Esophagus muscularis mucosa (tissue), 4 donors: Measurements from ENCODE around the gene MBNL1. TPM values are rescaled to one million over a fixed set of nuclear protein-coding genes. Genes with fewer than 3 reads are reported as not detected.

Experiments
- DNase-seq: peaks from one replicate; pipeline ENCODE4 v3.0.0-alpha.2; 2017; ENCODE audit errors: extremely low spot score
- H3K27ac ChIP-seq, 4 donors: fragments of 200-600 bp; sonication (generic); replicated peaks in 1 of 4; 1 replicate in 3 of 4; 2 replicates in 1 of 4; pipeline ENCODE4 v1.5.1; 2016 to 2019; ENCODE audit warnings: mild to moderate bottlenecking in 1 of 4
- H3K27me3 ChIP-seq, 4 donors: fragments of 200-600 bp; sonication (generic); one replicate each; pipeline versions ENCODE4 v1.5.1 to v1.6.0; 2016 to 2019
- H3K36me3 ChIP-seq, 4 donors: fragments of 200-600 bp; sonication (generic); one replicate each; pipeline ENCODE4 v1.5.1; 2016 to 2019
- H3K4me1 ChIP-seq, 4 donors: fragments of 200-600 bp; sonication (generic); one replicate each; pipeline ENCODE4 v1.5.1; 2016 to 2019
- H3K4me3 ChIP-seq, 4 donors: fragments of 200-600 bp; sonication (generic); 1 replicate in 2 of 4; 2 replicates in 2 of 4; pipeline ENCODE4 v1.5.1; 2016 to 2019; ENCODE audit warnings: mild to moderate bottlenecking in 4 of 4, moderate library complexity in 1 of 4
- H3K9me3 ChIP-seq, 4 donors: fragments of 200-600 bp; sonication (generic); 1 replicate in 3 of 4; 2 replicates in 1 of 4; pipeline ENCODE4 v1.5.1; 2016 to 2019
- EP300 ChIP-seq: sonication (generic); formaldehyde crosslinking; IDR thresholded peaks from one replicate; pipeline ENCODE4 v1.6.1; 2017; ENCODE audit warnings: antibody characterized with exemption
- POLR2A ChIP-seq: fragments of 450-650 bp; IDR thresholded peaks from one replicate; pipeline ENCODE4 v1.6.1; 2017; ENCODE audit warnings: antibody characterized with exemption, moderate library complexity, mild to moderate bottlenecking, low read depth
- POLR2AphosphoS5 ChIP-seq, 2 donors: sonication (generic); formaldehyde crosslinking; IDR thresholded peaks; one replicate each; pipeline ENCODE4 v1.6.1; 2017; ENCODE audit warnings: antibody characterized with exemption in 2 of 2
- WGBS: methylation state at CpG from one replicate; pipeline ENCODE4 v1.1.5; 2018; 5-methylcytosine and 5-hydroxymethylcytosine counted together
- intact Hi-C: fragments of 100-400 bp; cut with DNase I; formaldehyde crosslinking; loops from one replicate; pipeline ENCODE4 v1.15.1; 2023
- total RNA-seq, 4 donors: library from RNA; depleted of rRNA; stranded (reverse); fragments of >200 nt; gene quantifications; one replicate each; pipeline versions ENCODE4 v1.1.0 to v1.2.1, GENCODE V29; 2016
- TF ChIP-seq, protein P1 (sequence below), 3 experiments: fragments of 200-600 bp in 2 of 3; fragments of 450-650 bp in 1 of 3; sonication (generic) in 2 of 3; IDR thresholded peaks; one replicate each; pipeline ENCODE4 v1.5.1; 2017 to 2019; ENCODE audit warnings: antibody characterized with exemption in 3 of 3, mild to moderate bottlenecking in 2 of 3, moderate library complexity in 1 of 3

Gene MBNL1
- total RNA-seq, 4 donors from 2014 or later, result 635 to 868 (median 720) TPM

DNA sequence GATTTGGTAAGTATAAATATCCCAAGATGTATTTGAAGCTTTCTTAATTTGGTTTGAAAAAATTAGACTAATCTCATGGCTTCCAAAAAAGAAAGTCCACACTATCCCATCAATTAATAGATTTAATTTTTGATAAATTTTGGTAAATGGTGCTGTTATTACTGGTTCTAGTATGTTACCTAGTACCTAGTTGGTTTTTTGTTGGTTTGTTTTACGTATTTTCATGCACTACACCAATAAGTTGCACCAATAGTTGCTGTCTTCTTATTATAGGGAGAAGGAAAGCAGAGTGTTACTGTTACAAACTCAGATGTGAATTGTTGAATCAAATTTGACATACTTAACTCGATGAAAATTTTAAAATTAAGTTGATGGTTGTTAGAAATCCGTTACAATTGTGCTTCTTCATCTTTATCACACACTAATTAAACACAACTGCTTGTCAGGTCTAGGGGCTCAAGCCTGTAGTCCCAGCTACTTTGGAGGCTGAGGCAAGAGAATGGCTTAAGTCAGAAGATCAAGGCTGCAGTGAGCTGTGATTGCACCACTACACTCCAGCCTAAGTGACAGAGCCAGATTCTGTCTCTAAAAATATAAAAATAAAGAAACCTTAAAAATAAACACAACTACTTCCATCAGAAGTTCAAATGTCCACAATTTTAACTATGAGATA, 23.1 kb upstream of the MBNL1 start:
- TF ChIP-seq EP300, result no peak
- TF ChIP-seq, protein P1, sequence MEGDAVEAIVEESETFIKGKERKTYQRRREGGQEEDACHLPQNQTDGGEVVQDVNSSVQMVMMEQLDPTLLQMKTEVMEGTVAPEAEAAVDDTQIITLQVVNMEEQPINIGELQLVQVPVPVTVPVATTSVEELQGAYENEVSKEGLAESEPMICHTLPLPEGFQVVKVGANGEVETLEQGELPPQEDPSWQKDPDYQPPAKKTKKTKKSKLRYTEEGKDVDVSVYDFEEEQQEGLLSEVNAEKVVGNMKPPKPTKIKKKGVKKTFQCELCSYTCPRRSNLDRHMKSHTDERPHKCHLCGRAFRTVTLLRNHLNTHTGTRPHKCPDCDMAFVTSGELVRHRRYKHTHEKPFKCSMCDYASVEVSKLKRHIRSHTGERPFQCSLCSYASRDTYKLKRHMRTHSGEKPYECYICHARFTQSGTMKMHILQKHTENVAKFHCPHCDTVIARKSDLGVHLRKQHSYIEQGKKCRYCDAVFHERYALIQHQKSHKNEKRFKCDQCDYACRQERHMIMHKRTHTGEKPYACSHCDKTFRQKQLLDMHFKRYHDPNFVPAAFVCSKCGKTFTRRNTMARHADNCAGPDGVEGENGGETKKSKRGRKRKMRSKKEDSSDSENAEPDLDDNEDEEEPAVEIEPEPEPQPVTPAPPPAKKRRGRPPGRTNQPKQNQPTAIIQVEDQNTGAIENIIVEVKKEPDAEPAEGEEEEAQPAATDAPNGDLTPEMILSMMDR (IDR thresholded peaks at IDR 0.05), result no peak
- no peak for TF ChIP-seq POLR2AphosphoS5 (IDR thresholded peaks at IDR 0.05)
- no peak for TF ChIP-seq POLR2A
- no peak for DNase-seq
- no peak overlapping the region for H3K27ac ChIP-seq
- WGBS, result 78% methylated on average over 3 of the region's 3 CpGs
- H3K4me3 ChIP-seq, result no peak overlapping the region
- H3K36me3 ChIP-seq, result no peaks in the 10 kb centered on the region
- H3K4me1 ChIP-seq, result peaks cover 0 to 14% (median 10%) of the 10 kb centered on the region in 4 donors
- no peaks in the 10 kb centered on the region for H3K9me3 ChIP-seq
- intact Hi-C loops, result no loop called here
- no peaks in the 10 kb centered on the region for H3K27me3 ChIP-seq

DNA sequence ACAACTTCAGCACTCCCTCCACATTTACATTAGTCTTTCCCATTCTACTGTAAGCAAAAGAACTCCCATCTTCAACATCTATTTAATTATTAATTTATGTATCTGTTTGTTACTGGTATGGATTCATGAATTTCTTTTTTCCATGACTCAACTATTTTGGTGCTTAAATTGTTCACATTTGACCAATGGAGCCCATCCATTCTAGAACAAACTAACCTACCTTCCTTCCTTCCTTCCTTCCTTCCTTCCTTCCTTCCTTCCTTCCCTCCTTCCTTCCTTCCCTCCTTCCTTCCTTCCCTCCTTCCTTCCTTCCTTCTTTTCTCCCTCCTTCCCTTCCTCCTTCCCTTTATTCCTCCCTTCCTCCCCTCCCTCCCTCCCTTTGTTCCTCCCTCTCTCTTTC, 16.8 kb upstream of the MBNL1 start:
- H3K27ac ChIP-seq, result no peak overlapping the region
- no peaks in the 10 kb centered on the region for H3K36me3 ChIP-seq
- TF ChIP-seq POLR2AphosphoS5 (IDR thresholded peaks at IDR 0.05) (no peak), POLR2A (no peak), EP300 (no peak)
- TF ChIP-seq, protein P1 (IDR thresholded peaks at IDR 0.05), result no peak
- H3K9me3 ChIP-seq, result no peaks in the 10 kb centered on the region
- no peak for DNase-seq
- peaks cover 0 to 4% (median 3%) of the 10 kb centered on the region in 4 donors for H3K4me1 ChIP-seq
- H3K4me3 ChIP-seq, result no peak overlapping the region
- no peaks in the 10 kb centered on the region for H3K27me3 ChIP-seq
- intact Hi-C loops, result no loop called here

DNA sequence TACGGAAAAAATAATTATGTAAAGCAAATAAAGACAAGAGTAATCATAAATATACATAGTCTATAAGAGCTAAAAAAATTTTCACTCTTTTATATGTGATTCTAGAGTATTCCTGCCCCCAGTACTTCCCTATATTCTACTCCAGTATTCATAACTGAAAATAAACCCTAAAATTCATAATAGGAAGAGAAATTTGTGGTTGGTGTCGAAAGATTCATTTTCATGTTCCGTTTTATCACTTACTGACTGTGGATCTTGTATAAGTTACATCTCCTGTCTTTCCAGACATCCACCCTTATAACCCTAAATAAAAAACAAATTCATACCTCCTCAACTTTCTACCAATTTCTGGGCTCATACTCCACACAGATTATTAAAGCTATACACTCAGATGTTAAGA, 16.0 kb upstream of the MBNL1 start:
- intact Hi-C loops, result no loop called here
- peaks cover 0 to 12% (median 8%) of the 10 kb centered on the region in 4 donors for H3K4me1 ChIP-seq
- no peaks in the 10 kb centered on the region for H3K36me3 ChIP-seq
- no peak for DNase-seq
- TF ChIP-seq POLR2AphosphoS5 (IDR thresholded peaks at IDR 0.05) (no peak), POLR2A (no peak), EP300 (no peak)
- TF ChIP-seq, protein P1 (IDR thresholded peaks at IDR 0.05), result no peak
- no peak overlapping the region for H3K4me3 ChIP-seq
- H3K9me3 ChIP-seq, result no peaks in the 10 kb centered on the region
- H3K27ac ChIP-seq, result no peak overlapping the region
- 90% methylated on average over 3 of the region's 3 CpGs for WGBS
- no peaks in the 10 kb centered on the region for H3K27me3 ChIP-seq

DNA sequence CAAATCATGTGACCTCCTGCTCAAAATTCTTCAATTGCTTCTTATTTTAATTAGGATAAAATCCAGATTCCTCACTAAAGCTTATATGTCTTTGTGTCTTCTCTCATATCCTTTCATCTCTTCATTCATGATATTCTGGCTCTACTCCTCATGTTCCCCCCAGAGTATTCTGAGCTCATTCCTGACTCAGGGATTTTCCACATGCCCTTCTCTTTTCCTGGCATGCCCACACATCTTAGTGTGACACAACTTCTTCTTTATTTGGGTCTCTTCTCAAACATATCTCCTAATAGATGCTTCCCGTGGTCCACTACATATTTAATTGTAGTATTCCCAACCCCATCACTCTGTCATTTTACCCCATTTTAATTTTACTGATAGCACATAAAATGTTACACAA, 15.2 kb upstream of the MBNL1 start:
- WGBS, result 81% methylated on average over 1 of the region's 1 CpG
- H3K4me1 ChIP-seq, result peaks cover 3 to 19% (median 15%) of the 10 kb centered on the region in 4 donors
- intact Hi-C loops, result no loop called here

More for the DNA sequence above, 15.2 kb upstream of the MBNL1 start:
- no peak for DNase-seq
- Histone ChIP-seq H3K9me3 (no peaks in the 10 kb centered on the region), H3K4me3 (no peak overlapping the region), H3K36me3 (no peaks in the 10 kb centered on the region), H3K27ac (no peak overlapping the region), H3K27me3 (no peaks in the 10 kb centered on the region)
- TF ChIP-seq EP300 (no peak), POLR2AphosphoS5 (IDR thresholded peaks at IDR 0.05) (no peak), POLR2A (no peak)
- TF ChIP-seq, protein P1 (IDR thresholded peaks at IDR 0.05), result no peak
